ENCODE measurements around the gene ITGAX.

DNA sequence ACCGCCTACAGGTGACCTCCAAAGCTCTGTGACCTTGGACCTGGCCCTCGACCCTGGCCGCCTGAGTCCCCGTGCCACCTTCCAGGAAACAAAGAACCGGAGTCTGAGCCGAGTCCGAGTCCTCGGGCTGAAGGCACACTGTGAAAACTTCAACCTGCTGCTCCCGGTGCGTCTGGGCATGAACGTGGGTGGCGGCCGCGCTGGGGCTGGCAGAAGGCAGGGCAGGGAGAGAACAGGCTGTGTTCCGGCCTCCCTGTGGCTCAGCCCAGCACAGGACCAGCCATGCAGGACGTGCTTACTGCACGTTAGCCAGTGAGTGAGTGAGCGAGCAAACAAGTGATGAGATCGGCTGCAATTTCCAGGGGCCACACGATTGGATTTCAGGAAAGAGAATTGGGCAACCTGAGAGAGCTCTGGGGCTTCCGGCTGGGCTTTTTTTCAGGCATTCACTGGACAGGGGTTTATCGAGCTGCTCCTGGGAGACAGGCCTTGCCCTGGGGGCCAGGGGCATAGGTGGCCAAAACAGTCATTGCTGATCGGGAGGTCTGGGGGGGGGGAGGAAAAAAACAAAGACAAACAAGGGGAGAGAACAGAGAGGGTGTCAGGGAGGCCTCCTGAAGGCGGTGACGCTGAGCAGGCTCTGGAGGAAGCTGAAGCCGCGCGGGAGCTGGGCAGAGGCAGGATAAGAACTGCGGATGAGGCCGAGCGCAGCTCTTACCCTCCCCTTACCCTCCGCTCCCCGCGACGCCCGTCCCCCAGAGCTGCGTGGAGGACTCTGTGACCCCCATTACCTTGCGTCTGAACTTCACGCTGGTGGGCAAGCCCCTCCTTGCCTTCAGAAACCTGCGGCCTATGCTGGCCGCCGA lies 16.9 kb downstream of the ITGAX start:
- TF ChIP-seq CTCF (IDR thresholded peaks at IDR 0.05) (no peak), POLR2A (IDR thresholded peaks at IDR 0.05) (no peak)

Data from lower leg skin (tissue), 3 donors.